Activated CD4-positive, alpha-beta T cell treated with anti-CD3 and anti-CD28 coated beads, Interleukin-2, Interleukin-4, amounts not matched to agents 100 ng/mL and 50 ng/mL, durations not matched to agents 16 hours and 8 hours (primary cell): ENCODE measurements around the gene FRAT2.
"Not testable (repeated sequence)": the region's sequence is repeated elsewhere in the genome, so short reads cannot be mapped to it uniquely, and the experiment has no call there.

Experiments used
- DNase-seq: peaks from one replicate; pipeline ENCODE4 v3.0.0-alpha.2; 2020; ENCODE audit warnings: low spot score

Gene FRAT2

GRCh38 chr10:97356318-97356914, 21.9 kb upstream of the FRAT2 start:
- DNase-seq: no peak

- DNase-seq: no peak
Measured at GRCh38 chr10:97355571-97355975, 21.0 kb upstream of the FRAT2 start.

- no peak for DNase-seq
Measured at GRCh38 chr10:97353945-97354344, 19.4 kb upstream of the FRAT2 start.

- no peak for DNase-seq
Measured at GRCh38 chr10:97349752-97350513, 15.4 kb upstream of the FRAT2 start.

GRCh38 chr10:97347317-97347716, 12.8 kb upstream of the FRAT2 start:
- no peak for DNase-seq

GRCh38 chr10:97343664-97344063, 9.1 kb upstream of the FRAT2 start:
- DNase-seq: not testable (repeated sequence)

- DNase-seq: no peak
Measured at GRCh38 chr10:97341416-97341815, 6.9 kb upstream of the FRAT2 start.

GRCh38 chr10:97338041-97338440, 3.5 kb upstream of the FRAT2 start:
- no peak for DNase-seq

- DNase-seq: no peak
Measured at GRCh38 chr10:97336942-97337831, 2.7 kb upstream of the FRAT2 start.

GRCh38 chr10:97336446-97336845, 1.9 kb upstream of the FRAT2 start:
- DNase-seq: no peak

- no peak for DNase-seq
Measured at GRCh38 chr10:97336006-97336405, 1.5 kb upstream of the FRAT2 start.

GRCh38 chr10:97335188-97335619, 675 bp upstream of the FRAT2 start:
- DNase-seq: no peak

- peak; percentile 17 for DNase-seq
Measured at GRCh38 chr10:97333601-97334369, 744 bp downstream of the FRAT2 start.

GRCh38 chr10:97333351-97333600, 1.3 kb downstream of the FRAT2 start:
- DNase-seq: peak; percentile 22

GRCh38 chr10:97332591-97333350, 1.8 kb downstream of the FRAT2 start:
- no peak for DNase-seq

- no peak for DNase-seq
Measured at GRCh38 chr10:97331153-97331703, 3.3 kb downstream of the FRAT2 start.

- DNase-seq: no peak
Measured at GRCh38 chr10:97329766-97330165, 4.8 kb downstream of the FRAT2 start.

- DNase-seq: peak; percentile 50
Measured at GRCh38 chr10:97328646-97329453, 5.7 kb downstream of the FRAT2 start.

- DNase-seq: peak; percentile 53
Measured at GRCh38 chr10:97327348-97328294, 6.9 kb downstream of the FRAT2 start.
